RKO (cell line): ENCODE measurements around the gene LIN28B.
A peak's percentile ranks its signal among the peaks of the same experiment; 100 is the strongest.
"Not testable (repeated sequence)": the region's sequence is repeated elsewhere in the genome, so short reads cannot be mapped to it uniquely, and the experiment has no call there.

ENCODE experiments used
- DNase-seq: peaks from one replicate; pipeline ENCODE4 v3.0.0-alpha.2; 2016; ENCODE audit warnings: low spot score

Gene LIN28B

DNA sequence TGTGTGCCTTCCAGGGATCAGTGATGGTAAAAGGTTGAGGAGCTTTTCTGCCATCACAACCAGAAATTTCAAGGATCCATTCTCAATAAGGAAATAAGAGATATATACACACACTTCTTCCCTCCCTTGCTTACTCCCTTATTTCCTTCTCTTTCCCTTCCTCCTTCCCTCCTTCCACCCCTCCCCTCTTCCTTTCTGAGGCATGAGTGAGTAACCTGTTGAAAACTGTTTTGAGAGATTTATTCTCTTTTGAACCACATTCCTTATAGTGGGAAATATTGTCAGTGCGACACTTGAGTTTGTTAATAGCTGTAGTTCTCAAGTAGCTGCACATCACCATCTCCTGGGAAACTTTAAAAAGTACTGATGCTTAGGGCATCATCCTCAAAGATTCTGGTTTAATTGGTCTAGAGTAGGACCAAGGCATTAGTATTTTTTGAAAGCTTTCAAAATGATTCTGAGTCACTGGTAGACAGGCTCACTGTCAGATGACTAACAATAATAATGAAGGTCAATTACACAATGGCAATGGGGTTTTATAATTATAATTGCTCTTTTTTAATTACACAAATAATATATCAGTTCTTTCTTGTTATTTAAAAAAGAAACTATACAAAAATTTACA is 113.0 kb downstream of the LIN28B start:
- DNase-seq: no peak

DNA sequence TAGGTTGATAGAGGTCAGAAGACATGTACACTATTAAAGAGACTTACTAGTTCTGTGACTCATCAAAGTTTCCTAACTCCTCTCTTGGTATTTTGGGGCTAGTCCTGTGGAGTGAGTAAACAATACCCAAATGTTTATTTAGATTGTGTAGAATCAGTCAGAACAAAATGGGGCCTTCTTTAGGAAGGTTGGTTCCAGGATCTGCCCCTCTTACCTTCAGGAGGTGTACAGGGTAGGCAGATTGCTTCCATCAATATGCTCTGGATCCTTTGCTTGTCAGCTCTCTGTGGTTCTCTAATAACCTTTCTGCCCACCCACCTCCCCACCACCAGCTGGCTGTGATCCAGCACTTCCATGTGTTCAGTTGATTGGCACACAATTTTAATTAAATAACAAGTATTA is 115.9 kb downstream of the LIN28B start:
- peak; percentile 13 for DNase-seq

DNA sequence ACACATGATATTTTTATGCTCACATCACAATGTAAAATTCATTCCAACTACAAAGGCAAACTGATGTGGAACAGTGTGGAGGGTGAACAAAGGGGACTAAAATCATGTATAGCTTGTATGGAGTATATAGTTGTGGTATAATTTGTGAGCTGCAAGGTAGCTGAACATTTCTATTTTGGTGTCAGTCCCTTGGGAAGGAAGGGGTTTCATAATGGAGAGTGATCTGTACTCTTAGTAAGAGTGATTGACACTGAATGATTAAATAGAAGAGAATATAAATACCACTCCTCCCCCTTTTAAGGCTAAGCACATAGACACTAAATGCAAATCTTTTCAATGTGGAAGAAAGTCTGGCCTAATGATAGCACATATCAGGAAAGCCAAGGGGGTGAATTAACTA is 118.3 kb downstream of the LIN28B start:
- no peak for DNase-seq

DNA sequence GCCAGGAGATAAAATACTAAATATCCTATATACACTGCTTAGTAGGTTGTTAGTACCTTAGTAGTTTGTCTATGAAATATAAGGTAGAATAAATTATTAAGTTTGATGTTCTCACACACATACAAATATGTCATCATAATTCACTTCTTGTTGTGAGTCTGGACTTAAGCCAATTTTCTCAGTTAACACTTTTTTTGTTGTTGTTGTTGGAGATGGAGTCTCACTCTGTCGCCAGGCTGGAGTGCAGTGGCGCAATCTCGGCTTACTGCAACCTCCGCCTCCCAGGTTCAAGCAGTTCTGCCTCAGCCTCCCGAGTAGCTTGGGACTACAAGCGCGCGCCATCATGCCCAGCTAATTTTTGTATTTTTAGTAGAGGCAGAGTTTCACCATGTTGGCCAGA is 119.5 kb downstream of the LIN28B start:
- DNase-seq: not testable (repeated sequence)

DNA sequence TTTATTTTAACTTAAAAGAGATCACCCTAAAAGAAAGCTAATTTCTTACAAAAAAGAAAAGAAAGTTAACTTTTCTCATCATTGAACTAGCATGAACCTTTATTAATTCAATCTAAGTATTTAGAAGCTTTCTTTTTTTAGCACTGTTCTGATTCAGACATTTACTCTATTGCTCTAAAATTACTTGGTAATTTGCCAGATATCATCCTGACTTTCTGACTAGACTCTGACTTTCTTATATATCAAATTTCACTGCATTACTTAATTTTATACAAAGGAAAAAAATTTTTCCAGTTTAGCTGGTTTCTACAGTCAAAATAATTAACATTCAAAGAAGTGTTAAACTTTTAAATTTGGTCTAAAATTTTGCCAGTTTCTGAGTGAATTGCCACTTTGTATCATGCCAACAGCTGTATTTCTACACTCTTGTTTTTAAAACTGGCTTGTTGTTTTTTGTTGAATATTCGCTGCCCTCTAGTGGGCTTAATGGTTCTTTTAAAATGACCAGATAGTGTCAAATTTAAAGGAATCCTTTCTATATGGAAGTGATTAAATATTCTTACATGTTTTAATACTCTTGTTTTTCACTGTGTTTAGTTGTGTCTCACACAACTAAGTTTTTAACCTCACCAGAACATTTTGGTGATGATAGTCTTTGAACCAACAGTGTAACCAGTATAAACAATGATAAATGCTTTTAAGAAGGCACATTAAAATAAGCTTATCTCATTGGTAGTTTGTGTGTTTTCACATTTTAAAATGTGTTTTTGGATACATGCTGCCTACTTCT is 120.9 kb downstream of the LIN28B start:
- DNase-seq: peak; percentile 63

DNA sequence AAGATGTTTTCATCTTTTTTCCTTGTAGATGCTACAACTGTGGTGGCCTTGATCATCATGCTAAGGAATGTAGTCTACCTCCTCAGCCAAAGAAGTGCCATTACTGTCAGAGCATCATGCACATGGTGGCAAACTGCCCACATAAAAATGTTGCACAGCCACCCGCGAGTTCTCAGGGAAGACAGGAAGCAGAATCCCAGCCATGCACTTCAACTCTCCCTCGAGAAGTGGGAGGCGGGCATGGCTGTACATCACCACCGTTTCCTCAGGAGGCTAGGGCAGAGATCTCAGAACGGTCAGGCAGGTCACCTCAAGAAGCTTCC is 121.4 kb downstream of the LIN28B start:
- no peak for DNase-seq

DNA sequence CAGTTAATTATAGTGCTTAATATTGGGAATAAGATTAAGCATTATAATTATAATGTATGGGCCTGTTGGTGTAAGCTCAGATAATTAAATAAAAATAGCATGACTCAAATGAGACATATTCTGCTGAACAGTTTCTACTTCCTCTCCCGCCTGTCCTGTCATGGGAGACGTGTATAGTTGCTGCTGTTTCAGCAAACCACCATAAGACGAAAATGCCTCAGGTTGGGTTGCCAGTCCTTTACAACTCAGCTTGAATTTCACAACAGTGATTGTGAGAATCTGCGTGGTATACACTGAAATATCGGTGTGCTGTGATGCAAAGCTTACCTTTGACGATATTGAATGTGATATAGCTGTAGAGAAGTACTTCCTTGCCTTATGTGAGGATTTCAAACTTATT is 123.4 kb downstream of the LIN28B start:
- DNase-seq: no peak

DNA sequence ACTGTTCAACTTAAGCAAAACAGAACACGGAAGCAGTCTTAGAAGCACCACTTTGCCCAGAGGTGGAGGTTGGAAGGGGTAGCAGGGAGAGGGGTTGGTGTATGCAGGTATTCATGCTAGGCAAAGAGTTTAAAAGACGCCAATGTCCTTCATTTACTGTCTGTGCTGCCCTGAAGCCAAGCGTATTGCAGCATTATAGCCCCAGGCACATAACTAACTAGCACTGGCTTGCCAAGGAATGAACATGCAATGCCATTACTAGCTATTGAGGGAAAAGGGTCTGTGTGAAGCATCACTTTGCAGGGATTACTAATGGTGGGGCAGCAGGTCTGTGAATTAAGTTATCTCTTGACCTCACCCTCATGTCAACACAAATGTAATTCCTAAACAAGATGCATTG is 124.8 kb downstream of the LIN28B start:
- DNase-seq: not testable (repeated sequence)

DNA sequence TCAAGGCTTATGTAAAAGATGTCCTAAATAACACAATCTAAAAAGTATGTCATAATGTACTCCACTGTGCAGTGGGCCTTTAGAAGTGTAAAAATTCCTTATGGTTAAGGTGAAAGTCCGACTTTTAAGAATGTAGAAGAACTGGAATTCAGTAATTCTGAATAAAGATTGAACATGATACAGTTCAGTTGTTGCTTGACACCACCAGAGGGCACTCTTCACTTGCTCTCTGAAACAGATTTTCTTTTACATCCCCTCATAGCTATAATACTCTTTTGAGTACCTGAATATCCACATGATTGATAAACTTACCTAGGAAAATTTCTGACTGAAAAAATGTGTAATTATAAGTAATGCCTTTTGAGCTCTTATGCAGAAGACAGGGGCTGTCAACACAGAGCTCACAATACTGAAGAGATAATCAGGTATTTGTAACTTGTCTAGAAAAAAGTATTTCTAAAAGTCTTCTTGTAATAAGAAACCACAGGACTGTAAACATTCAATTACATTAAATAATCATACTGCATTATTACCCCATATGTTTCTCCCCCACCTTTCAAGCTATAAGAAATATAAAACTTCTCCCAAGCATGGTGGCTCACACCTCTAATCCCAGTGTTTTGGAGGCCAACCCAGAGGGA is 130.8 kb downstream of the LIN28B start:
- DNase-seq: peak; percentile 76

DNA sequence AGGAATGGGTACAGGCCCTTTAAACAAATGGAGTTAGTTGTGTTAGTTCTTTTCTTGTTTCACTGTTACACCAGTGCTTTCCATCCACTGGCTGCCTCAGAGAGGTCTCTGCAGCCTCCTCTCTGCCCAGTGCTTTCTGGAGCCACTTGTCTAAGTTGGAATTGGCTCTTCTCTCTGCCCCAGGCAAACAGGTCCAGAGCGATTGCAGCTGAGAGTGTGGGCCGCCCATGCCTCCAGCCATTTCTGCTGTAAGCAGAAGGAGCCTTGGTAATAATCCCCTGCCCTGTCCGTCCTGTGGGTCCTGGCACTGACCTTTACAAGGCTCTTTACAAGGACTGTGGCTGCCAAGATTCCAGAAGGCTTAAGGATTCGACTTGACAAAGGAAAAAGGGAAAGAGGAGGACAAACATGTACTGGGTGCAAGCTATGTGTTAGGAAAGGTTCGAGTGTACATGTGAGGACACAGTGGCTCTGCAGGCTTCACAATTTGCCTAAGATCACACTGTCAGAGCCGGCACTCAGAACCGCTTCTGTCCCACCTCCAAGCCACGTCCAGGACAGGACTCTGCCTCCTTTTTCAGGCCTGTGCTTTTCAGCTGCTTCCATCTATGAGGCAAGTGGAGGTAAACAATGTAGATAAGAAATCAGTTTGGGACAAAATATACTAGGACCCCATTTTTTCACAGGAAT is 134.4 kb downstream of the LIN28B start:
- DNase-seq: no peak

DNA sequence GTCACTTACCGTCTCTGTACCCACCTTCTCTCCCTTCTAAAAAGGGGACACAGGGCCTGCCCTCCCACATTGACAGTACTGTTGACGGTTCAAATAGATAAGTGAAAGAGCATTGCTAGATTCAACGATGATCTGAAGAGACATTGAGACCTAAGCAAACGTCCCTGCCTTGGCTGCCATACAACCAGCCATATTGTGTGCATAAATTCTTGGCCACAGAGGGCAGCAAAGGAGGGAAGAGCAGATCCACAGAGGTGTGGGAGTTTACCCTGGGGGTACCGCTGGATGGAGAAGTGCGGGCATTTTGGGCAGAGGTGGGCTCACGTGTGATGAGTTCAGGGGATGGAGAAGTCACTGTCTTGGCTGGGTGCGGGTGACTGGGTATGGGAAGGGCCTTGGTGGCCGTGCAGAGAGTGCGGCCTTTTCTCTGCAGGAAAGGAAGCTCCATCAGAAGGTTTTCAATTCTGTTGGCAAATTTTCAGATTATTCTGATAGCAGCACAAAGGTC is 137.3 kb downstream of the LIN28B start:
- DNase-seq: no peak

DNA sequence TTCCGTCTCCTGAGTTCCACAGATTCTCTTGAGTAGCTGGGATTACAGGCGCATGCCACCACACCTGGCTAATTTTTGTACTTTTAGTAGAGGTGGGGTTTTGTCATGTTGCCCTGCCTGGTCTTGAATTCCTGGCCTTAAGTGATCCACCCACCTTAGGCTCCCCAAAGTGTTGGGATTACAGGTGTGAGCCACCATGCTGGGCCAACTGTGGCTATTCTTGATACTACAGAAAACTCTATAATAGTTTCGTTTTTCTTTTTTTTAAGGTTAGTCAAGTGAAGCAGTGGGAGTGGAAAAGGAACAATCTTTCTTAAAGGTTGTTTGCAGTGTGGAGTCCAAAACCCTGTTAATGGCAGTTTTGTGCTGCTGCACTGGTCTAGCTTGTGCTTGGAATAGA is 138.2 kb downstream of the LIN28B start:
- no peak for DNase-seq

DNA sequence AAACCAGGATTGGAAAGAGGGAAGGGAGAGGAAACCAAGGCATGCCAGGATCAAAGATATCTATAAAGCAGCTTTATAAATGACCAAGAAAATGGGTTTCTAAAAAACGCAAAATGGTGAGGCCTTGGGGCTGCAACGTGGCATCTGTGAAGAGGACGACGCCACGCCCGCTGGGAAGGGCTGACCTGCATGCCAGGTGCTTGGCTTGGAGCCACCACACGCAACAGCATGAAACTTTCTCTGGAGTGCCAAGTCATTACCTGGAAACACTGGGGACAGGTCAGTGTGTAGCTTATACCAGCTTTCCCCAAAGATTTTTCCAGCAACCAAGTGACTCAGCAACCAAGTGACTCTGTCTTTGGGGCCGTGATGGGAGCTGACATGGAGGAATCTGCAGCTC is 140.4 kb downstream of the LIN28B start:
- no peak for DNase-seq

DNA sequence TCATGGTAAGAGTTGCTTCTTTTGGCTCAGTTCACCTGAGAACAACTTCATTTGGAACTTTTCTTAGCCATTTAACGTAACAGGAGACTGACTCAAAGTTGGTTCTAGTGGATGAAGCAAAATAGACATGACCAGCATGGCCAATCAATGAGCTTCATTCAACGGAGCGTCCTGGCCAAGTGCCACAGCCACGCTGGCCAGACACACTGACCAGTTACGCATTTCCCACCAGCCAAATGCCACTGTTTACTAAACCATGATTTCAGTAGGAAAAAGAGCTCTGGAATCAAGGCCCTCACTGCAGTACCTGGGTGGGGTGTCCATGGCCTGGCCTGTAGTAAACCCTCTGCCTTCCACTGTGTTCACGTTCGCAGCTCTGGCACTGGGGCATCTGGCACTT is 142.5 kb downstream of the LIN28B start:
- DNase-seq: no peak

DNA sequence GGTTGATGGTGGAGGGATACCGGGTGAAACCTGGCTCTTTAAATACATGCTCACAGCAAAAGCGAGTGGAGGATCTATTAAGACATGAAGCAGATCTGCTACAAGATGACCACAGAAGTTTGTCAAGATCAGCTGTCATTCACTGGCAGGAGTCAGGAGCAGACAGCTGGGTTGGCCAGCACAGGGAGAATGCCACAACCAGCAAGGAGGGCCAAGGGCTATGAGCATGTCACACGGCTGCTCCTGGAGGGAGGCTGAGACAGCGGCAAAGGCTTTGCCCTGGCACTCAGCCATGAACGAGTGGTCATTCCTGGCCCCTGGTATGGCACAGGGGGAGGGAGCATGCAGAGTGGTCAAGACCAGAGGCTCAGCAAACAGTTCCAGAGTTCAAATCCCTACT is 145.3 kb downstream of the LIN28B start:
- no peak for DNase-seq

DNA sequence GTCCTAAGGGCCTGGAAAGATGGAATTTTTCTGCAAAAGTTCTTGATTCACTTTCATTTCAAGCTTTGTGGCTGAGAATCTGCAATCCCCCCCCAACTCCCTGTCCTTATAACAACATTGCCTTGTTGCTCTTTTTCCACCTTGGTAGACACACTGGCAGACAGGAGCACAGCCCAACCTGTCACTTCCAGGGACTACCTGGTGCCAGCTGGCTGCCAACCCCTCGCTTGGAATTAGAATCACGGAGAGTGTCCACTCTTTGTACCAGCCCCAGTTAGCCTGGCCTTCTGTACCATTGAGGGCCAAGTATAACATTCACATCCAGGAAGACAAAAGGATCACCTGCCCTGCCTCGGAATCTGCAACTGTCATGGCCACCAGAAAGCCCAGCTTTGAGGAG is 148.2 kb downstream of the LIN28B start:
- DNase-seq: no peak

DNA sequence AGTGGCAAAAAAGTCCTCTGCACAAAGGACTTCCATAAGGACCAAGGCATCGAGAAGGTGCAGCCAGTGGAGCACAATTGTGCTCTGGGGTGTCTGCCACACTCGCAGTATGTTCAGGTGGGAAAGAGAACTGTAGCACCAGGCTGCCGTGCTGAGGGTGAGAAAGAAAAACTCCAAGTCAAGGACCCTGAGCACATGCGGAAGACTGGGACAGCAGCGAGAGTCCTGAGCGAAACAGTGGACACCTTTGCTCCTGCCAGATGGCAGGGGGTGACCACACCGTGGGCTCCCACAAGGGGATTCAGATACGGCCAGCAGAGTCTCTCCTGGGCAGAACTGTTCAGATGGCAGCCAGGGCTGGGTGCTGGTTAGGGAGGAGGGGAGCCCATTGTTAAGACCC is 149.4 kb downstream of the LIN28B start:
- no peak for DNase-seq

DNA sequence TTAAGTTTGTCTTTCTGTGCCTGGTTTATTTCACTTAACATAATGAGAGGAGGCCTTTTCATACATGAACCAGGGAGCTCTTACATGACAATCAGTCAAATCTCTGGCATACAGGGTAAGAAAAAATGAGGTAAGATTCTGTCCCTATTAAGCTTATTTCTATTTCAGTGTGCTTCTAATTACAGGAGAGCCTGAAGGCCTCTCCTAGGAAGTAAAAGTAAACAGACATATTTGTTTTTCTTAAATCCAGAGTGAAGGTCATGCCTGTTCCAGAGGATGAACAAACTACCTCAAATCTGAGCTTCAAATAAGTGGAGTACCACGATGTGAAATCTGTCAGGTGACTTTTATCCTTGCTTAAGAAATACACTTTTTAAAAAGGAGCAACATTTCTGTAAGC is 150.3 kb downstream of the LIN28B start:
- DNase-seq: no peak

DNA sequence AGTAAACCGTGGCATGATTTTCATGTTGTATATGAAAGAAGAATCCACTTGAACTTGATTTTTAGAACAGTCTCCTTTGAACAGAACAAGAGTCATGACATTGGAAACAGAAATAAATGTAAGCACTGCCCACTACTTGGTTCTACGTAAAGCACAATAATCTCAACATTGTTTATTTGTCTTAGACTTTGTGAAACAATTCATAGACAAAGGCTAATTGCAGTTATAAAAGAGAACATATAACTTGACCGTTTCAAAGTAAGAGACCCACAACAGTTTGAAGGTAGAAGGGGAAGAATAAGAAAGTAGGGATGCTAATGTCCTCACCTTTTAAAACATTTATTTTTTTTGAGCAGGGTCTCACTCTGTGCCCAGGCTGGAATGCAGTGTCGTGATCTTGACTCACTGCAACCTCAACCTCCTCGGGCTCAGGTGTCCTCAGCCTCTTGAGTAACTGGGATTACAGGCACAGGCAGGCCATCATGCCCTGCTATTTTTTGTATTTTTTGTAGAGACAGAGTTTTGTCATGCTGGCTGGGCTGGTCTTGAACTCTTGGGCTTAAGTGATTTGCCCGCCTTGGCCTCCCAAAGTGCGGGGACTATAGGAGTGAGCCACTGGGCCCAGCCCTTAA is 151.8 kb downstream of the LIN28B start:
- DNase-seq: no peak

DNA sequence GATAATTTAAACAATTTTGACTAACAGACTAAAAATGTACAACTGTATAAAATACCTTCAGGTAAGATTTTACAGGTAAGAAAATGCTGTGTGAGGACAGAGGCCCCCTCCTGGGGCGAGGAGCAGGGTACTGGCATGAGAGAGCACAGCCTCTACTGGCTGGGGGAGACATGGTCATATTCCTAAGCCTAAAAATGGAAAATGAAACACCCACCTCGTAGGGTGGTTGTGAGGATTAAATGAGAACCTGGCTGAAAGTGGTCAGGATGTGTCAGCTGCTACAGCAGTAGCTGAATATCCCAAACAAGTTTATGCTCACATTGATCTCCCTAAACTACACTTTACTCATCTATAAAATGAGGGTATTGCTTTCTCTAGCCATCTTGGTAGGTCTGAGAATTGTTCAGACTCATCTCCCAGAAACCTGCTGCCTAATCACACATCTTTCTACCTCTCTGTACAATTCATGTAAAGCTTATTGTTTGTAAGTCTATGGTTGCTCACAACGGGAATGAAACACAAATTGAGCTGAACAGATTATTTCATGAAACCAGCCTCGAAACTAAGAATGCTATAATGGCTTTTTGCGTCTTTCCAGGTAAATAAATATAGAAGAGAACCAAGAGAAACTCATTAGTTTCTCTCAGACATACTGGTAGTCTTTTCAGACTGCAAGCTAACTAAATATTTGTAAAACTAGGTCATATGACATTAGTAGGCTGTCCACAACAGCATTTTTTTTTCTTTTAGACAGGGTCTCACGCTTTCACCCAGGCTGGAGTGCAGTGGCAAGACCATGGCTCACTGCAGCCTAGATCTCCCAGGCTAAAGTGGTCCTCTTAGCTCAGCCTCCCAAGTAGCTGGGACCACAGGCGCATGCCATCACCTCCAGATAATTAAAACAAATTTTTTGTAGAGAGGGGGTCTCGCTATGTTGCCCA is 153.3 kb downstream of the LIN28B start:
- no peak for DNase-seq

DNA sequence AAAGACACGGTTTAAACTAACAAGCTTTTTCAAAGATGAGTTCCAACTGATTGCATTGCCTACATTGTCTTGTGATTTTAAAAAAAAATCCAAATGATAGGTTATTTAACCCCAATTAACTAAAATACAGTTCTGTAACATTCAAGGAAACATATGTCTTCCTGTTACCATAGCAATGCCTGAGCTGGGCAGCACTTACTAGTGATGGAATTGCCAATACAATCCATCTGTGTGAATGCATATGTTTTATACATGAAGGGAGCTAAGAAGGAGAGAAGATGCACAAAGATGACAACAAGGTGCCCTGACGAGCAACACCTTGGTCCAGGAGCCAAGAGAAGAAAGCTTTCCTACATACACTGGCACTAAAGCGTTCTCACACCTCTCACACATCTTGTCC is 154.2 kb downstream of the LIN28B start:
- DNase-seq: no peak
